ENCODE measurements around the gene PLEKHB2. TPM values are rescaled to one million over a fixed set of nuclear protein-coding genes. Genes with fewer than 3 reads are reported as not detected.

The PLEKHB2 gene
- polyA plus RNA-seq, 1 of the 3 experiments (the other 2 are of a cell fraction), result 105 TPM

GRCh38 chr2:131105950-131106801 is 1.0 kb downstream of the PLEKHB2 start:
- TF ChIP-seq MXI1 (IDR thresholded peaks at IDR 0.05; ENCODE audit: low read depth, low read length) (0 out of 2 replicates have a peak, but pooled peaks have one; percentile 25), ELF1 (IDR thresholded peaks at IDR 0.05) (peak; percentile 38; the same call in 1 of the 2 replicates), EP300 (IDR thresholded peaks at IDR 0.05; ENCODE audit: borderline replicate concordance in 1 of 2, low read depth in 1 of 2, low read length in 1 of 2) (no peak), USF1 (IDR thresholded peaks at IDR 0.05; ENCODE audit: borderline replicate concordance, low read depth) (peak; percentile 70; the same call in 1 of the 2 replicates)
- WGBS (ENCODE audit: low lambda C conversion rate), result 6% methylated on average over 18 of the region's 19 CpGs
- peak overlapping the region; percentile 91; the same call in 1 of the 2 replicates for H2AFZ ChIP-seq (ENCODE audit: low read depth)

GRCh38 chr2:131112529-131112928 is 7.4 kb downstream of the PLEKHB2 start:
- POLR2A ChIA-PET, result no interaction called here

More at GRCh38 chr2:131105950-131106801, 1.0 kb downstream of the PLEKHB2 start:
- H3K36me3 ChIP-seq (replicated peaks in 1 of 2; ENCODE audit: control insufficient read depth in 1 of 2, insufficient read depth in 2 of 2, low read length in 1 of 2), result peaks cover 0 to 15% of the 10 kb centered on the region in 2 experiments
- H3K27ac ChIP-seq (ENCODE audit: low read depth in 2 of 2, low read length in 1 of 2), result peak overlapping the region in 1 of 2 experiments; percentile 98; a peak in 3 of 4 replicates
- CTCF ChIA-PET, result no interaction called here
- H3K4me2 ChIP-seq, result peak overlapping the region; percentile 79
- H3K9ac ChIP-seq, result peak overlapping the region; percentile 88
- H3K9me3 ChIP-seq, result no peaks in the 10 kb centered on the region
- peaks cover 11% of the 10 kb centered on the region for H3F3A ChIP-seq (replicated peaks; ENCODE audit: insufficient read depth)
- H3K4me3 ChIP-seq (ENCODE audit: low read depth in 2 of 2, low read length in 1 of 2), result peak overlapping the region; percentile 80 to 95
- peak; percentile 27 for DNase-seq
- peaks cover 61% of the 10 kb centered on the region for H3K79me2 ChIP-seq (ENCODE audit: insufficient read depth)
- H4K20me1 ChIP-seq (ENCODE audit: insufficient read depth), result peaks cover 30% of the 10 kb centered on the region
- POLR2A ChIA-PET, result no interaction called here
- H3K9me2 ChIP-seq, result no peaks in the 10 kb centered on the region
- peaks cover 7 to 12% of the 10 kb centered on the region in 2 experiments for H3K4me1 ChIP-seq (ENCODE audit: control insufficient read depth in 1 of 2, insufficient read depth in 2 of 2, low read depth in 1 of 2, low read length in 1 of 2)
- no peaks in the 10 kb centered on the region for H3K27me3 ChIP-seq (ENCODE audit: insufficient read depth)

More at GRCh38 chr2:131112529-131112928, 7.4 kb downstream of the PLEKHB2 start:
- H3F3A ChIP-seq (replicated peaks; ENCODE audit: insufficient read depth), result no peaks in the 10 kb centered on the region
- CTCF ChIA-PET, result no interaction called here
- H3K9ac ChIP-seq, result no peak overlapping the region
- H3K36me3 ChIP-seq (replicated peaks in 1 of 2; ENCODE audit: control insufficient read depth in 1 of 2, insufficient read depth in 2 of 2, low read length in 1 of 2), result peaks cover 0 to 17% of the 10 kb centered on the region in 2 experiments
- H4K20me1 ChIP-seq (ENCODE audit: insufficient read depth), result peaks cover 33% of the 10 kb centered on the region
- 100% methylated on average over 2 of the region's 2 CpGs for WGBS (ENCODE audit: low lambda C conversion rate)
- H3K9me2 ChIP-seq, result no peaks in the 10 kb centered on the region
- H3K4me2 ChIP-seq, result no peak overlapping the region
- peaks cover 99% of the 10 kb centered on the region for H3K79me2 ChIP-seq (ENCODE audit: insufficient read depth)
- H3K27ac ChIP-seq (ENCODE audit: low read depth in 2 of 2, low read length in 1 of 2), result no peak overlapping the region
- no peak overlapping the region for H2AFZ ChIP-seq (ENCODE audit: low read depth)
- TF ChIP-seq CHD2 (IDR thresholded peaks at IDR 0.05; ENCODE audit: low read length, partially characterized antibody) (no peak), RXRA (IDR thresholded peaks at IDR 0.05; ENCODE audit: borderline replicate concordance, low read depth) (no peak), ZBTB33 (IDR thresholded peaks at IDR 0.05; ENCODE audit: borderline replicate concordance, low read depth) (no peak), IRF3 (IDR thresholded peaks at IDR 0.05; ENCODE audit: low read depth, low read length) (no peak), REST (IDR thresholded peaks at IDR 0.05; ENCODE audit: low read depth, low read length) (no peak), RCOR1 (IDR thresholded peaks at IDR 0.05; ENCODE audit: low read length) (no peak)
- no peaks in the 10 kb centered on the region for H3K4me1 ChIP-seq (ENCODE audit: control insufficient read depth in 1 of 2, insufficient read depth in 2 of 2, low read depth in 1 of 2, low read length in 1 of 2)
- no peak overlapping the region for H3K4me3 ChIP-seq (ENCODE audit: low read depth in 2 of 2, low read length in 1 of 2)
- H3K9me3 ChIP-seq, result no peaks in the 10 kb centered on the region
- no peak for DNase-seq
- H3K27me3 ChIP-seq (ENCODE audit: insufficient read depth), result no peaks in the 10 kb centered on the region
